H9 (cell line): ENCODE measurements around the gene EDEM1. TPM values are rescaled to one million over a fixed set of nuclear protein-coding genes. Genes with fewer than 3 reads are reported as not detected.

Experiments used
- DNase-seq: peaks from one replicate; pipeline ENCODE4 v3.0.0-alpha.2; 2017
- H2AFZ ChIP-seq: one replicate; pipeline ENCODE4 v1.6.1; 2013; ENCODE audit warnings: mild to moderate bottlenecking, low read length, control low read depth, moderate library complexity
- H2AK5ac ChIP-seq: 2 replicates; pipeline ENCODE4 v1.6.1; 2013; ENCODE audit warnings: low read length, control low read depth, mixed read lengths; ENCODE audit not compliant: insufficient read length
- H2BK120ac ChIP-seq: one replicate; pipeline ENCODE4 v1.6.1; 2013; ENCODE audit warnings: low read depth, mild to moderate bottlenecking, low read length, control low read depth, inconsistent platforms; ENCODE audit not compliant: poor library complexity, severe bottlenecking
- H2BK12ac ChIP-seq: 2 replicates; pipeline ENCODE4 v1.6.1; 2013; ENCODE audit warnings: low read length, control low read depth, mixed read lengths, low read depth; ENCODE audit not compliant: insufficient read length
- H2BK15ac ChIP-seq: 2 replicates; pipeline ENCODE4 v1.6.1; 2013; ENCODE audit warnings: low read depth, low read length, control low read depth
- H2BK20ac ChIP-seq: one replicate; pipeline ENCODE4 v1.6.1; 2013; ENCODE audit warnings: low read depth, mild to moderate bottlenecking, low read length, control low read depth, inconsistent platforms; ENCODE audit not compliant: poor library complexity, severe bottlenecking
- H2BK5ac ChIP-seq: 2 replicates; pipeline ENCODE4 v1.6.1; 2013; ENCODE audit warnings: low read length, control low read depth, mixed read lengths; ENCODE audit not compliant: insufficient read length
- H3K14ac ChIP-seq: 2 replicates; pipeline ENCODE4 v1.6.1; 2013; ENCODE audit warnings: low read length, control low read depth; ENCODE audit not compliant: insufficient read depth
- H3K18ac ChIP-seq: 2 replicates; pipeline ENCODE4 v1.6.1; 2013; ENCODE audit warnings: low read depth, mild to moderate bottlenecking, mixed read lengths, low read length, control low read depth; ENCODE audit not compliant: insufficient read length
- H3K23ac ChIP-seq: 2 replicates; pipeline ENCODE4 v1.6.1; 2013; ENCODE audit warnings: low read length, control low read depth, mixed read lengths, low read depth; ENCODE audit not compliant: insufficient read length
- H3K23me2 ChIP-seq: 2 replicates; pipeline ENCODE4 v1.6.1; 2013; ENCODE audit warnings: low read depth, mild to moderate bottlenecking, mixed read lengths, low read length, control low read depth; ENCODE audit not compliant: insufficient read length, poor library complexity, severe bottlenecking
- H3K27ac ChIP-seq: 2 replicates; pipeline ENCODE4 v1.5.1; 2013; ENCODE audit warnings: low read length, control low read depth, mixed read lengths, low read depth; ENCODE audit not compliant: insufficient read length
- H3K27me3 ChIP-seq: 2 replicates; pipeline ENCODE4 v1.6.1; 2013; ENCODE audit warnings: low read length, control low read depth, inconsistent platforms; ENCODE audit not compliant: insufficient read depth
- H3K4ac ChIP-seq: 2 replicates; pipeline ENCODE4 v1.6.1; 2013; ENCODE audit warnings: low read depth, mild to moderate bottlenecking, control low read depth, inconsistent platforms, low read length, moderate library complexity
- H3K4me1 ChIP-seq: 2 replicates; pipeline ENCODE4 v1.6.1; 2013; ENCODE audit warnings: low read length, control low read depth, inconsistent platforms; ENCODE audit not compliant: insufficient read depth
- H3K4me2 ChIP-seq: 2 replicates; pipeline ENCODE4 v1.6.1; 2013; ENCODE audit warnings: low read length, control low read depth, mixed read lengths; ENCODE audit not compliant: insufficient read length, insufficient read depth
- H3K56ac ChIP-seq: 2 replicates; pipeline ENCODE4 v1.6.1; 2013; ENCODE audit warnings: low read depth, mild to moderate bottlenecking, mixed read lengths, low read length, control low read depth; ENCODE audit not compliant: insufficient read length
- H3K79me1 ChIP-seq: 2 replicates; pipeline ENCODE4 v1.6.1; 2013; ENCODE audit warnings: low read depth, mild to moderate bottlenecking, moderate library complexity, low read length, control low read depth, inconsistent platforms; ENCODE audit not compliant: insufficient read depth, poor library complexity, severe bottlenecking
- H3K79me2 ChIP-seq: 2 replicates; pipeline ENCODE4 v1.6.1; 2013; ENCODE audit warnings: low read length, control low read depth, inconsistent platforms; ENCODE audit not compliant: insufficient read depth
- H3K9ac ChIP-seq: 2 replicates; pipeline ENCODE4 v1.6.1; 2013; ENCODE audit warnings: low read length, control low read depth, mixed read lengths; ENCODE audit not compliant: insufficient read length; ENCODE audit errors: extremely low read depth
- H3K9me3 ChIP-seq: one replicate; pipeline ENCODE4 v1.6.1; 2013; ENCODE audit warnings: low read depth, low read length, inconsistent platforms; ENCODE audit not compliant: control insufficient read depth
- H3T11ph ChIP-seq: one replicate; pipeline ENCODE4 v1.6.1; 2013; ENCODE audit warnings: mild to moderate bottlenecking, low read length, control low read depth, inconsistent platforms
- H4K20me1 ChIP-seq: one replicate; pipeline ENCODE4 v1.6.1; 2013; ENCODE audit not compliant: control insufficient read depth, insufficient read length, insufficient read depth
- H4K5ac ChIP-seq: 2 replicates; pipeline ENCODE4 v1.6.1; 2013; ENCODE audit warnings: low read depth, mild to moderate bottlenecking, mixed read lengths, low read length, control low read depth; ENCODE audit not compliant: insufficient read length
- H4K8ac ChIP-seq: replicated peaks from 2 replicates; pipeline ENCODE4 v1.6.1; 2013; ENCODE audit warnings: low read length, control low read depth, mixed read lengths, low read depth; ENCODE audit not compliant: insufficient read length
- H4K91ac ChIP-seq: 2 replicates; pipeline ENCODE4 v1.6.1; 2013; ENCODE audit warnings: low read depth, mild to moderate bottlenecking, moderate library complexity, mixed read lengths, low read length, control low read depth; ENCODE audit not compliant: insufficient read length
- H3K27ac Mint-ChIP-seq, 3 experiments: 2 replicates in 2 of 3; 3 replicates in 1 of 3; pipeline ENCODE4 v1.8.0; 2020 to 2021; ENCODE audit warnings: mixed read lengths in 3 of 3, mild to moderate bottlenecking in 1 of 3, moderate library complexity in 1 of 3
- H3K27me3 Mint-ChIP-seq: 2 replicates; pipeline ENCODE4 v1.8.0; 2021; ENCODE audit warnings: low read depth, mild to moderate bottlenecking, moderate library complexity, mixed read lengths
- H3K36me3 Mint-ChIP-seq, 3 experiments: 2 replicates in 2 of 3; 3 replicates in 1 of 3; pipeline ENCODE4 v1.8.0; 2020 to 2021; ENCODE audit warnings: low read depth in 3 of 3, mixed read lengths in 3 of 3; ENCODE audit not compliant: insufficient read depth in 1 of 3
- H3K4me1 Mint-ChIP-seq, 2 experiments: 2 replicates each; pipeline ENCODE4 v1.8.0; 2020; ENCODE audit warnings: mixed read lengths in 2 of 2
- H3K4me3 Mint-ChIP-seq, 2 experiments: 2 replicates in 1 of 2; 3 replicates in 1 of 2; pipeline ENCODE4 v1.8.0; 2020 to 2021; ENCODE audit warnings: mild to moderate bottlenecking in 2 of 2, mixed read lengths in 2 of 2, moderate library complexity in 1 of 2
- H3K9me3 Mint-ChIP-seq, 2 experiments: 2 replicates in 1 of 2; 3 replicates in 1 of 2; pipeline ENCODE4 v1.8.0; 2020; ENCODE audit warnings: mild to moderate bottlenecking in 2 of 2, mixed read lengths in 2 of 2, moderate library complexity in 1 of 2
- WGBS: extraction: QIAGEN DNeasy Blood & Tissue Kit; methylation state at CpG from one replicate; pipeline ENCODE4 v1.1.7; 2013; ENCODE audit warnings: missing lambda C conversion rate, low lambda C conversion rate, mixed read lengths; ENCODE audit not compliant: insufficient read length; ENCODE audit errors: extremely low coverage; 5-methylcytosine and 5-hydroxymethylcytosine counted together
- total RNA-seq: library from RNA; stranded (reverse); gene quantifications from 2 replicates; pipeline ENCODE4 v1.2.1, GENCODE V29; 2021
- TF ChIP-seq, protein P1 (sequence below): fragments of 200-600 bp; sonication (generic); conservative IDR thresholded peaks from 3 replicates; pipeline ENCODE4 v1.8.0; 2021; ENCODE audit warnings: antibody characterized with exemption, mild to moderate bottlenecking

The EDEM1 gene
- total RNA-seq, 1 experiment from 2014 or later, result 11.7 TPM

DNA sequence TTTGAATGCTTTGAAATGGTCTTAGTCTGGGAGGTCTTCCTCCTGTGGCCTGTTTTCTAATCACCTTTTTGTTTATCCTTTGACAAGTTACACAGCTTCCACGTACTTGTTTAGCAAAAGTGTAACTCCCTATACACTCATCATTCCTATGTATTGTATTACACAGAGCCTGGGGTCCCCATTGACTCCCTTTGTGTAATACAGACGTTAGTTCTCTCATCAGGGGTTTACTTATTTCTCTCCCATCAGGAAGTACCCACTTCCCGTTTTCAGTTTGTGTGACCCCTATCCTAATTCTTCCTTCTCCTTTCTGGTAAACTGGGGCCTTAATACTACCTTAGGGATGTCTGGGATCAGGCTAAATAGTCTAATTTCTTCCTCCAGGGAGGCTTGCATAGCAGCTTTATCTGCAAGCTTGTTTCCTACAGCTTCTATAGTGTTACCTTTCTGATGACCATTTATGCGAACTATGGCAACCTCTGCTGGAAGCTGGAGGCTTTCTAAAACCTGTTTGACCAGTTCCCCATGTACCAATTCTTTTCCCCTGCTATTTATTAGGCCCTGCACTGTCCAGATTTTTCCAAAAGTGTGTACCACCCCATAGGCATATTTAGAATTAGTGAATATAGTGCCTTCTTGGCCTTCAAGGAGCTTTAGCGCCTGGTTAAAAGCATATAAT lies 43.1 kb upstream of the EDEM1 start:
- no peak overlapping the region for H2BK20ac ChIP-seq
- H3K9ac ChIP-seq, result no peak overlapping the region
- H3K18ac ChIP-seq, result no peak overlapping the region
- H3K23me2 ChIP-seq, result no peaks in the 10 kb centered on the region
- no peak overlapping the region for H3K14ac ChIP-seq
- no peak overlapping the region for H2AK5ac ChIP-seq
- Mint-ChIP-seq H3K4me1 (no peaks in the 10 kb centered on the region), H3K36me3 (peaks cover 47 to 68% (median 58%) of the 10 kb centered on the region in 3 experiments), H3K4me3 (no peak overlapping the region), H3K27ac (no peak overlapping the region), H3K9me3 (peaks cover 47 to 54% of the 10 kb centered on the region in 2 experiments), H3K27me3 (no peaks in the 10 kb centered on the region)
- H3T11ph ChIP-seq, result no peak overlapping the region
- no peak overlapping the region for H2BK12ac ChIP-seq
- no peak overlapping the region for H2AFZ ChIP-seq
- no peak overlapping the region for H4K91ac ChIP-seq
- H3K79me1 ChIP-seq, result peaks cover 11% of the 10 kb centered on the region
- no peaks in the 10 kb centered on the region for H3K4me1 ChIP-seq
- peaks cover 23% of the 10 kb centered on the region for H3K79me2 ChIP-seq
- H3K23ac ChIP-seq, result no peak overlapping the region
- no peak overlapping the region for H4K8ac ChIP-seq
- no peaks in the 10 kb centered on the region for H4K20me1 ChIP-seq
- no peaks in the 10 kb centered on the region for H3K27me3 ChIP-seq
- DNase-seq, result no peak
- H4K5ac ChIP-seq, result no peak overlapping the region
- no peak overlapping the region for H3K4ac ChIP-seq
- no peak overlapping the region for H2BK15ac ChIP-seq
- no peak overlapping the region for H3K4me2 ChIP-seq
- H3K56ac ChIP-seq, result no peak overlapping the region
- H2BK5ac ChIP-seq, result no peak overlapping the region
- no peaks in the 10 kb centered on the region for H3K9me3 ChIP-seq
- WGBS, result no CpG with 5 or more reads among the region's 5 CpGs
- no peak overlapping the region for H3K27ac ChIP-seq
- TF ChIP-seq, protein P1, sequence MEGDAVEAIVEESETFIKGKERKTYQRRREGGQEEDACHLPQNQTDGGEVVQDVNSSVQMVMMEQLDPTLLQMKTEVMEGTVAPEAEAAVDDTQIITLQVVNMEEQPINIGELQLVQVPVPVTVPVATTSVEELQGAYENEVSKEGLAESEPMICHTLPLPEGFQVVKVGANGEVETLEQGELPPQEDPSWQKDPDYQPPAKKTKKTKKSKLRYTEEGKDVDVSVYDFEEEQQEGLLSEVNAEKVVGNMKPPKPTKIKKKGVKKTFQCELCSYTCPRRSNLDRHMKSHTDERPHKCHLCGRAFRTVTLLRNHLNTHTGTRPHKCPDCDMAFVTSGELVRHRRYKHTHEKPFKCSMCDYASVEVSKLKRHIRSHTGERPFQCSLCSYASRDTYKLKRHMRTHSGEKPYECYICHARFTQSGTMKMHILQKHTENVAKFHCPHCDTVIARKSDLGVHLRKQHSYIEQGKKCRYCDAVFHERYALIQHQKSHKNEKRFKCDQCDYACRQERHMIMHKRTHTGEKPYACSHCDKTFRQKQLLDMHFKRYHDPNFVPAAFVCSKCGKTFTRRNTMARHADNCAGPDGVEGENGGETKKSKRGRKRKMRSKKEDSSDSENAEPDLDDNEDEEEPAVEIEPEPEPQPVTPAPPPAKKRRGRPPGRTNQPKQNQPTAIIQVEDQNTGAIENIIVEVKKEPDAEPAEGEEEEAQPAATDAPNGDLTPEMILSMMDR, result no peak
- H2BK120ac ChIP-seq, result no peak overlapping the region
